Smooth muscle cell of the brain vasculature (primary cell): ENCODE results near the gene ADI1.
"Not testable (repeated sequence)": the region's sequence is repeated elsewhere in the genome, so short reads cannot be mapped to it uniquely, and the experiment has no call there.

ENCODE experiments used
- DNase-seq: peaks from one replicate; pipeline ENCODE4 v3.0.0-alpha.2; 2012; ENCODE audit warnings: low read depth, low spot score

ADI1 gene

DNA sequence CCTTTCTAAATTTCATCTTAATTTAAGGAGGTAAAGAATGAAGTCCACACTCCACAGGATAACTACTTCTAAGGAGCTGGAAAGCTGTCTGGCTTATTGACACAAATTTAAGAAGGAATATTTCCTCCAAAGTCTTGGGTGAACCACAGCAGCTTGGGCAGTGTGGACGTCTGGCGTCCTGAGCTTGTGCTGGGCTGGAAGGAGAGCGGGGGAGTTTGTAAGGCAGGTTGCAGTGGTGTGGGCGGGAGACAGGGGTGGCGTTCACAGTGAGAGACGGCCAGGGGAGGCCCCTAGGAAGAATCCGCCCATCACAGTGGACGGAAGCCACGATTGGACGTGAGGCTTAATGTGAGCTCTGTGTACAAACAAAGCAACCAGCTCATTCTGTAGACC is 25.7 kb downstream of the ADI1 start:
- no peak for DNase-seq

DNA sequence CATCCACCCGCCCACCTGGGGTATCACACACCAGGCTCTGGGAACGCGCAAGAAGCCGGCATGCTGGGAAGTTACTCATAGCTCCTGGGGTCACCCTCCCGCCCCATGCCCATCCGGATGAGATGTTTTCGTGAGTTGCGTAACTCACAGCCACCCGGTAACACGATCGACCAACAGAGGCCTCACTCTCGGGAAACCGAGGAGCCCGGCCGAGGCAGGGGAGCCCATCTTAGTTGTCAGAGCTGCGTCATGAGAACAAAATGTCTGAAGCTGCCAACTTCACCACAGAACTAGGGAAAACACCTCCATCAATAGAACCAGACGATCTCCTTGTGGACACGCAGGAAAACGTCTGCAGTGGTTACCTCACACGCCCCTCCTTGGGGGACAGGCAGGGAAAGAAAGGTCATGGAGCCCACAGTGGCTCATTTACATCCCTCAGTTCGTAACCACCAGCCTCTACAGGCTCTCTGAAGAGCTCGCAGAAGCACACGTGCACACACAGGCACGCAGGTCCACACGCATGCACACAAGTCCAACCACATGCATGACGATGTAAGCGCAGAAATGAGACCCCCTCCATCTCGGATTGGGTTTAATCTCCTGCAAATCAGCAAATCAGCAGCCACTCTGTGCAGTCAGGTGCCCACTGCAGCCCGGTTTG is 26.2 kb downstream of the ADI1 start:
- peak; percentile 93 for DNase-seq

DNA sequence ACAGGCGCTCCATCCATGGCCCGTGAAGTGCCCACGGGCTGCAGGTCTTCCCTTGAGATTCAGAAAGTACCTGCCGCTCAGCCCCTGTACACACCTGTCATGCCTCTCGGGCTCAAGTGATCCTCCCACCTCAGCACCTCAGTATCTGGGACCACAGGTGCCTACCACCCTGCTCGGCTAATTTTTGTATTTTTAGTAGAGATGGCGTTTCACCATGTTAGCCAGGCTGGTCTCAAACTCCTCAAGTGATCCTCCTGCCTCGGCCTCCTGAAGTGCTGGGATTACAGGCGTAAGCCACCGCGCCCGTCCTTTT is 26.9 kb downstream of the ADI1 start:
- DNase-seq: not testable (repeated sequence)

DNA sequence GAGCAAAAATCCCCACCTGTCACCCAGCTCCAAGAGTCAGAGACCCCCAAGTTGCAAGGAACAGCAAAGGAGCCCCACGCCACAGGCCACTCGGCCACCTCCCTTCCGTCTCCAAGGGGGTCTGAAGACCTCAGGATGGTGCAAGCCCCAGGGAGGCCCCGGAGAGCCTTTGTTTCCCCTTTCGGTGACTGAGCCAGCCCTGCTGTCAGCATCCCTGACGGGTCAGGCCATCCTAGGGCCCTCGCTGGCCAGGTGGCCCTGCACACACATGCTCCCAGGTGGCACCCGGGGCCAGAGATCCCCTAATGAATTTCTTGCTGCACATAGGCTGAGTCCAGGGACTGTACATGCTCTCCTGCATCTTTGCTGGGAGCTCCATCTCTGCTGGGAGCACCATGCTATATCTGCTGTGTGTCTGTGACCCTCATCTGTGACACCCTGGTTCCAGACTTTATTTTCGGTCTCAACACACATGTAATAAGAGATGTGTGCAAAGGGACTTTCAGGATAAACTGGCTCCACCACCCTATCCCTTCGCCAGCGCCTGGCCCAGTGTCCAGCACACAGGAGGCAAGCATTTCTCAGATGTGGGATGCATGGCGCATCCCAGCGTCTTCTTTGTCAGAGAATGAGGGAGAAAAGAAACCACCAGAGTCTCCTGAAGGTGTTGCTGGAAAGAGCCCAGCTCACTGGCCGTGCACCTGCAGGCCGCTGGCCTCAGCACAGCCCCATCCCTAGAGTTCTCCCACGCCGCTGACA is 27.4 kb downstream of the ADI1 start:
- DNase-seq: no peak

DNA sequence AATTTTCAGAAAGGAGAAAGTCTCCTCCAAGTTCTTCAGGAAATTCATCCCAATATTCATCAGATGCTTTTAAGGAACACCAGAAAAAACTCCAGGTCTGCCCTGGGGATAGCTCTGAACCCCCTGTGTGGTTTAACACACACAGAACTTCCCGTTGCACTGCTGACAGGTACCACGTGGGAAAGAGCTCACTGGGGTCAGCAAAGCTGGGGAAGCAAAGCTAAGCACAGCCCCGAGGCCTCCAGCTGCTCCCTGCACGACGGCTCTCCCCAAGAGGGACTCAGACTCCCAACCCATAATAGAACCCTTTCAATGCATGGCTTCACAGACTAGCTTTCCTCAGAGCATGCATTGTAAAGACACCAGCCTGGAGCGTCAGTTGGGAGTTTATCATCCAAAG is 28.0 kb downstream of the ADI1 start:
- no peak for DNase-seq

DNA sequence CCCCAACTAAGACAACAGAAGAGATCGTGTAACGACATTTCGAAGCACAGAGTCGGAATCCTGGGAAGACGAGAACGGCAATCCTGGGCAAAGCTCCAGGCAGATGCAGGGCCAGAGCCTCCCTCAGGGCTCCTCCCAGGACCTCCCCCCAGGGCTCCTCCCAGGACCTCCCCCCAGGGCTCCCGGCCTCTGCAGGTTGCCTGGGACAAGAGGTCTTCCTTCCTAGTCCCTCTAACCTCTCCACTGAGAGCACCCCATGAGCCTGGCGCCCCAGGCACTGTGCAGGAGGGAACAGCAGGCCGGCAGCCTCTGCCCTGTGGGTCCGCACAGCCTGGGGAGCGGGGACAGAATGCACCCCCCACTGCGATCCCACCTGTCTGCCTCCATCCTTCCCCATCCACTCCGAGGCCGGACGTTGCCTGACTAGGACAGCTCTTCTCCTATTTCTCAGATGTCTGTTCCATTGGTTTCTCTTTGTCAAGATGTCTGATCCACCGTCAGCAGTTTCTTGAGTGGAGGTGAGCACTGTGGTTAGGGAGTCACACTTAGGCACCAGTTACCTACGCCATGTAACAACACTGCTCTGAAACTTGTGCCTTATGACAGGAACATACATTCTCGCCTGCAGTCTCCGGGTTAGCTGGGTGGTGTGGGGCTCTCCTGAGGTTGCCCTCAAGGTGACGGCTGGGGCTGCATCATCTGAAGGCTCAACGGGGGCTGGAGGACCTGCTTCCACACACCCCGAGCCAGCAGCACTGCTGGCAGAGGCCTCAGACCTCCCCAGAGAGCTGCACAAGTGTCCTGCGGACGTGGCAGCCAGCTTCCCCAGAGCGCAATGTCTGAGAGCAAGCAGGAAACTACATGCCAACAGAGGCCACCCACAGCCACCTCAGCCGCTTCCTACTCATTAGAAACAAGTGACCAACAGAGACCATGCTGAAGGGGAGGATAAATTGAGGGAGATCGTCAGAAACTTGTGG is 28.9 kb downstream of the ADI1 start:
- DNase-seq: no peak

DNA sequence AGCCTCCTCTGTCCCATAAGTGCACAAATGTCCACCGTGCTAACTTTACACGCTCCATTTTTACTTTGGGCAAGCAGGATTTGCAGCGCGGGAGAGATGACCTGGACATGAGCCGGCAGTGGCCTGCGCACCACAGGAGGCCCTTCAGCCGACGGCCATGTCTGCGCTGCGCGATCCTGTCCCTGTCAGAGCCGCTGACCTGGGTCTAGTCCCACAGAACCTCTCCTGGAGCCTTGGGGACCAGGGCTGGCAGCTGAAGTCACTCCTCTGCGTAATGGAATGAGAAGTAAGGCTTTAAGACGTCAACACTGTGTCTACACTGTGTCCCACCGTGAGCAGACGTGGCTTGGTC is 29.6 kb downstream of the ADI1 start:
- DNase-seq: no peak

DNA sequence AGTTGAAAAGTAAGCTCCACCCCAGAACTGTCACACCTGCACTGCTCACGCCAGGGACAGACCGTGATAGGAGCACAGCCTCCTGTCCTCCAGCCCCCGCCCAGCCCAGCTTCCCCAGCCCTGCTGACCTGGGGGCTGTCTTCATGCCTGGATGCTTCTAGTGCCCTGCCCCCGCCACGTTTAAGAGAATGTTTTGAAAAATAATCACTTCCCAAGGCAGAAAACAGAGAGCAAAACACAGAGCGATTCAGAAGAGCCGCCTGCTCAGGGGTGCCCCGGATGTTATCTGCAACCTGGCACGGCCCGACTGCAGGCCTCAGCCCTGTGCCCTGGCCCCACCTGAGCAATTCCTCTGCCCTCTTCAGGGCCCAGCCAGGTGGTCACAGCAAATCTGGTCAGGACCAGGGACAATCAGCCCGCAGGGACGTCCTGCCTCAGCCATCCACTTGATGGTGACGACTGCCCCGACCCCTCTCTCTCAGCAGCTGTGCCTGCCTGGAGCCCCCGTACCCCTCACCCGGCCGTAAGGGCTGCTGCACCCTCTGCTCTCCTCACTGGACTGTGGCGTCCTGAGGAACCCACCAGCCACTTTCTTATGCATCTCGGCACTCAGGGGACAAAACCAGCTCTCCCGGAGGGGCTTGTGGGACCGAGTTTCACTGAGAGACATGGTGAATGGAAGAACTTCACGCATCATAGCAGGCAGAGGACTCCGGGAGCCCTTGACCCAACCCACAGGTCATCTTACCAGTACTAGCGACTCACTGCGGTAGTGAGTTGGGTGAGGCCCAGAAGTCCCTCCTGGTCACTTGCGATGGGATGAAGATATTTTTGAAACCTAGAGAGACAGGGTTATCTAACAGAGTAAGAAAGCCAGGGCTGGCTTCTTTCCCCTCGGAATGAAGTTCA is 30.2 kb downstream of the ADI1 start:
- no peak for DNase-seq

DNA sequence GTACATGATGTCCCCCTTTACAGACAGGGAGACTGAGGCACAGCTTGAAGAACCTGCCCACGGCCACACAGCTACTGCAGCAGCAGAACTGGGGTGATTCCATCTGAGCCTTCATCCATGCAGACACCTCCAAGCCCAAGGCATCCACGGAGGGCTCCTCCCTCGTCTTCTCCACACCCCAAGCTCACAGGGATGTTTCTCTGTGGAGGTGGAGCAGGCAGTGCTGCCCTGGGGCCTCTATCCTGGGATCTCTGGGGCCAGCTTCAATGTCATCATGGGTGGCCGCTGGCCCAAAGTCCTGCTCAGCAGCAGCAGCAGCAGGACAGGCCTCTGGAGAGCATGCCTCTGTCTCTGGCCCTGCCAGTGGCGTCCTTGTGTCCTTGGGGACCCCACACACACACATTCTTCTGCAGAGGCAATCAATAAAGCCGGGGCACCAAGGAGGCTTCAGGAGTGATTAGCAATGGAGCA is 31.2 kb downstream of the ADI1 start:
- DNase-seq: no peak

DNA sequence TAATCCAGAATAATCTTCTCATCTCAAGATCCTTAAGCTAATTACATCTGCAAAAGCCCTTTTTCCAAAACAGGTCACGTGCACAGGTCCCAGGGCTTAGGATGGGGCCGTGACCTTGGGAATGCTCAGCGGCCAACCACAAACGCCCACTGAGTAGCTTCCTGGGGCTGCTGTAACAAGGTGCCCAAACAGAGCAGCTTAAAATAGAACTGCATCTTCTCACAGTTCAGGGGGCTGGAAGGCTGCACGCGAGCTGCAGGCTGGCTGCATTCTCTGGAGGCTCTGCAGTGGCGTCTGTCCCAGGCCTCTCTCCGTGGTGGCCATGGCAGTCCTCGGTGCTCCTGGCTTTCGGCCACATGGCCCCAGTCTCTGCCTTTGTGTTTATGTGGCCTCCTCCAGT is 31.9 kb downstream of the ADI1 start:
- no peak for DNase-seq

DNA sequence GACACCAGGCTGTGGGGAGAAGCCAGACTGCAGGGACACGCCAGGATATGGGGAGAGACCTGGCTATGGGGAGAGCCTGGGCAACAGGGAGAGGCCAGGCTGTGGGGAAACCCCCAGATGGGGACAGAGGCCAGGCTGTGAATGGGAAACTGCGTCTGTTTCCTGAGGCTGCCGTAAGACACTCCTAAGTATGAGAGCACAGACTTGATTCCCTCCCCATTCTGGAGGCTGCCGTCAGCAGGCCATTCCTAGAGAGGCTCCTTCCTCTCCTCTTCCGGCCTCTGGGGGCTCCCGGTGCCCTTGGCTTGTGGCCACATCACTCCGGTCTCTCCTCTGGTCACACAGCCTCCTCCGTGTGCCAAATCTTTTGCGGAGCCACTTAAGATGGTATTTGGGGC is 32.3 kb downstream of the ADI1 start:
- DNase-seq: no peak

DNA sequence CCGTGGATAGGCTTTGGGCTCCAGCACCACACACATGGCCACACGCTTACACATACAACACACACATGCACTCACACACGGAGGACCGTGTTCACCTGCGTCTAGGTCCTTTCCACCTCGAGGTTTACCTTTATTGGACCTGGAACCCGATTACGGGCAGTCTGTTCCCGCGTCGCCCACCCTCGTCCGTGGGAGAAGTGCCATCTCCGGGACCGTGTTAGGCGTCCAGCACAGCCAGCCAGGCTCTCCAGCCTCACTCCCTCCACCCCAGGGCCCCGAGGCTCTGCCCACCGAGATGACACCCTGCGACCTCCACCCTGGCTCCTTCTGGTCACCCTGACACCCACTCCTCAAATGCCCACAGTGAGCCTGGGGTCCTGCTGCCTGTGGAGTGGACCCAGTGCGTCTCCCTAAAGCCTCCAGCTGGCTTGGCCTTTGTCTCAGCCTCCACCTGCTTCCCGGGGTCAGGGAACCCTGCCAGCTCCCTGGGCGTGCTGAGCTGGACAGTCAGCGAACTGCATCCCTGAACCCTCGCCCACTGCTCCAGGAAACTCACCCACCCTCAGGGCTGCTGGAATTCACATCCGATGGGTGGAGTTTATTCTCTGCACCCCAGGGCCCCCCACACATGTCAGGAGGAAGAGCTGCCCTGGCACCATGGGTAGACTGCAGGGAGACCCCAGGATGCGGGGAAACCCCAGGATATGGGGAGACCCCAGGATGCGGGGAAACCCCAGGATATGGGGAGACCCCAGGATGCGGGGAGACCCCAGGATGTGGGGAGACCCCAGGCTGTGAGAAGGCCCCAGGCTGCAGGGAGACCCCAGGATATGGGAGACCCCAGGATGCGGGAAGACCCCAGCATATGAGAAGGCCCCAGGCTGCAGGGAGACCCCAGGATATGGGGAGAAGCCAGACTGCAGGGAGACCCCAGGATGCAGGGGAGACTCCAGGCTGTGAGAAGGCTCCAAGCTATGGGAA is 33.0 kb downstream of the ADI1 start:
- no peak for DNase-seq

DNA sequence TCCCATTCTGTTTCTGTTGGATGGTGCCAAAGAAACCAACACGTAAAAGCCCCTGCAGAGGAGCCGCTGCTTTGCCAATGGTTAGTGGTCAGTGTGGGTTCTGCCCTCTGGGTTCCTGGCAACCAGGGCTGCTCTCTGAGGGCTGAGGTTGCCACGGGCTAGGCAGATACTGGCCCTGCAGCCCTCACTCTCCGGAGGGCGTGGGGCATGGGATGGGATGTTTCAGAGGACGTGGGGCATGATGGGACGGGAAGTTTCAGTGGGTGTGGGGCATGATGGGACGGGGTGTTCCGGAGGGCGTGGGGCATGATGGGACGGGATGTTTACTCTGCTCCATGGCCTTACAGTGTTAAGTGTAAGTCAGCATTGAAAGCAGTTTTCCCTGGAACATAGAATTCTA is 34.2 kb downstream of the ADI1 start:
- DNase-seq: no peak

DNA sequence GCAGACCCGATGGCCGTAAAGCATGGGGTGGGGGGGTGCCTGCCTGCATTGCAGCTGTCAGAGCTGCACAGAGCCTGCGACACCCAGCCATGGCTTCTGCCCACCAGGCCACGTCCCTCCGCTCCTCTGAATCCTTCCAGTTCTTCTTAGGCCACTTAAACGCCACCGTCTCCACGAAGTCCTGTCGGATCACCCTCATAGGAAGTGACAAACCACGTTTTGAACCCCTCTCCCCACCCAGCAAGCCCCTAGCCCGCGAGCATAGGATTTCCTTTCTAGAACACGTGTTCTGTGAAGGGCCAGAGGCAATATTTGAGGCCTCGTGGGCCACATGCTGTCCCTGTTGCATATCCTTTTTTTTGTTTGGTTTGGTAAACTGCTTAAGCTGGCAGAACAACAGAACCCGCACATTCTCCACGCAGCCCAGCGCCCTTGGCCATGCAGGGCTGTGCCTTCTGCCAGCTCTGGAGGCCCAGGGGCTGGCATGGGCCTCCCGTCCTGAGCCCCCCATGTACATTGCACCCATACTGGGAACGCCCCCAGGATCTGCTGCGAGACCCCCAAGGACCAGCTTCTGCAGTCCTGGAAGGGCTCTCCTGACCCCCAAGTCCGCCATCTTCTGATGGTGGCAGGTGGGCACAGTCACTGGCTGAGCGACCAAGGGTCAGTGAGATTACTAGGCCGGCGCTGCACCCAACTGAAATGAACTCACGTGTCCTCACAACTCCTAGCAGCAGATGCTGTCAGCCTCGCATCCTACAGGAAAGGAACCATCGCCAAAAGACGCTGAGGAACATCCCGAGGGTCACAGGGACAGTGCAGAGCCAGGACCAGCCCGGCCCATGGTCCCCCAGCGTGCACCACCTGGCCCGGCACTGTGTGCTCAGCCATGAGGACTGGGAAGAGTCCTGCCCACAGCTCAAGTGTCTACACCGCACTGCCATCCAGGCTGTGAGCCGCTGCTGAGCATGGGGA is 35.1 kb downstream of the ADI1 start:
- no peak for DNase-seq

DNA sequence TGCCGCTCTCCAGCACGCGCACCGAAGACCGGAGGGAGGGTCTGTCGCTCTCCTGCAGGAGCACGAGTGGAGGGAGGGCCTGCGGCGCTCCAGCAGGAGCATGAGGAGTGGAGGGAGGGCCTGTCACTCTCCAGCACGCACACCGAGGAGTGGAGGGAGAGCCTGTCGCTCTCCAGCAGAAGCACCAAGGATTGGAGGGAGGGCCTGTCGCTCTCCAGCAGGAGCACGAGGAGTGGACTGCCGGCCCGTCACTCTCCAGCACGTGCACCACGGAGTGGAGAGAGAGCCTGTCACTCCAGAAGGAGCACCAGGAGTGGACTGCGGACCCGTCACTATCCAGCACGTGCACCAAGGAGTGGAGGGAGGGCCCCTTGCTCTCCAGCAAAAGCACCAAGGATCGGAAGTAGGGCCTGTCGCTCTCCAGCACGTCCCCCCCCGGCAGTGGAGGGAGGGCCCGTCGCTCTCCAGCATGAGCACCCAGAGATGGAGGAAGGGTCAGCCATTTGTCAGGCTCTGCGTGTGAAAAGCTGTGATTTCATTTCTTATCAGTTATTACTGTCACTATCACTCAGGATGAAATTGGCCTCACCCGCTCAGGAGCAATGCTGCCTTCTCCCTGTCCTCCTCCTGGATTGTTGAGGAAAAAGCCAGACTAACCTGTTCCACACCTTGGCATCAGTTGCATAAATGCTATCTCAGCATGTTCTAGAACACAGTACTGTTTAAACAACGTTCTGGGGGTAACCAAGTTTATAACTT is 35.9 kb downstream of the ADI1 start:
- DNase-seq: no peak

DNA sequence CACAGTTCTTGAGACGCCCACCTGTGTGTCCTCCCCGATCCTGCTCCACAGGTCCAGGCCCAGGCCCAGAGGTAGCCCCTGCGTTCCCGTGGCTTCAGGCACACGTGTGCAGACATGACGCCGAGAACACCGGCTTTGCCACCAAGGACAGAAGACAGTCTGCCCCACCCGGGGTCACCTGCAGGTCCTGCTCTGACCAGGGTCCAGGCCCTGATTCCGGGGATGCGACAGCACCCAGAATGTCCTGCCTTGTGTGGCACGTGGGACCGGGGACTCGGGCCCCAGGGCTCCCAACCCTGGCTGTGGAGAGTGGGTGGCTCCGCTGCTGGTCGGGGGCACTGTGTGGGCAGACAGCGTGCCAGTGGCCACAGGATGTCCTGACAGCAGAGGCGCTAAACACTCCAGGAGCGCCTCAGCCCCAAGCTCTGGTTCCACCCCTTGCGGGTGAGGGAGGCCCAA is 36.9 kb downstream of the ADI1 start:
- no peak for DNase-seq

DNA sequence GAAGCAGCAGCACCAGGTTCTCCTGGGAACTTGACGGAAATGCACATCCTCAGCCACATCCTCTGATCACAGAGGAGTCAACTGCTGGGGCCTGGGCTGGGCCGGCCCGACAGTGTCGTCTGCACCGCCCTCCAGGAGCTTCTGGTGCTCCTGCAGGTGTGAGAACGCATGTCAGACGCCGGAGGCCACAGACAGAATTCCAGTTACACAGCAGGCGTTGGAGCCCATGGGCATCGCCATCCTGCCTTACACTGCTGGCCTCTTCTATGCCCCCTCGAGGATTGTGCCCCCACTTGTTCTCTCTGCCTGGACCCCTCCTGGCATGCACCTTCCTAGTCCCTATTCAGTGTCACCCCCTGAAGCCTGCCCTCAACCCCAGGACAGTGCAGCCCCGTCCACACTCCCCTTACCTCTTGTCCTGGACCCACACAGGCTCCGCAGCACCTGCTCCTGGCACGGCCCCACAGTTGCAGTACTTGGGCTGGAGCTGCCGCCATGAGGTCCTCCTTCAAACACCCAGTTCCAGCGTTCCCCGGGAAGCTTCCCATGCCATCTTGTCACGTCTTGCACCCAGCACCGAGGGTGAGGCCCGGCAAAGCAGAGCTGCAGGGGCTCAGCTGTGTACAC is 37.5 kb downstream of the ADI1 start:
- DNase-seq: no peak

DNA sequence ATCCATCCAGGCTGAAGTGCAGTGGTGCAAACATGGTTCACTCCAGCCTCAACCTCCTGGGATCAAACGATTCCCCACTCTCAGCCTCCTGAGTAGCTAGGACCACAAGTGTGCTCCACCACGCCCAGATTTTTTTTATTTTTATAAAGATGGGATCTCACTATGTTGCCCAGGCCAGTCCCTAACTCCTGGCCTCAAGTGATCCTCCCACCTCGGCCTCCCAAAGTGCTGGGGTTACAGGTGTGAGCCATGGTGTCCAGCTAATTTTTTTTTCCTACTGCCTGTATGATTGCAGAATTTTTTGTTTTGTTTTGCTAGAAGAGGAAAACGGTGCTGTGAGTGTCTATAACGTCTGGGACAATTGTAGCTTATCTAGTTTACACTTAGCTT is 38.3 kb downstream of the ADI1 start:
- DNase-seq: no peak
